ENCODE data around the gene CAMSAP1.

The CAMSAP1 gene, protein sequence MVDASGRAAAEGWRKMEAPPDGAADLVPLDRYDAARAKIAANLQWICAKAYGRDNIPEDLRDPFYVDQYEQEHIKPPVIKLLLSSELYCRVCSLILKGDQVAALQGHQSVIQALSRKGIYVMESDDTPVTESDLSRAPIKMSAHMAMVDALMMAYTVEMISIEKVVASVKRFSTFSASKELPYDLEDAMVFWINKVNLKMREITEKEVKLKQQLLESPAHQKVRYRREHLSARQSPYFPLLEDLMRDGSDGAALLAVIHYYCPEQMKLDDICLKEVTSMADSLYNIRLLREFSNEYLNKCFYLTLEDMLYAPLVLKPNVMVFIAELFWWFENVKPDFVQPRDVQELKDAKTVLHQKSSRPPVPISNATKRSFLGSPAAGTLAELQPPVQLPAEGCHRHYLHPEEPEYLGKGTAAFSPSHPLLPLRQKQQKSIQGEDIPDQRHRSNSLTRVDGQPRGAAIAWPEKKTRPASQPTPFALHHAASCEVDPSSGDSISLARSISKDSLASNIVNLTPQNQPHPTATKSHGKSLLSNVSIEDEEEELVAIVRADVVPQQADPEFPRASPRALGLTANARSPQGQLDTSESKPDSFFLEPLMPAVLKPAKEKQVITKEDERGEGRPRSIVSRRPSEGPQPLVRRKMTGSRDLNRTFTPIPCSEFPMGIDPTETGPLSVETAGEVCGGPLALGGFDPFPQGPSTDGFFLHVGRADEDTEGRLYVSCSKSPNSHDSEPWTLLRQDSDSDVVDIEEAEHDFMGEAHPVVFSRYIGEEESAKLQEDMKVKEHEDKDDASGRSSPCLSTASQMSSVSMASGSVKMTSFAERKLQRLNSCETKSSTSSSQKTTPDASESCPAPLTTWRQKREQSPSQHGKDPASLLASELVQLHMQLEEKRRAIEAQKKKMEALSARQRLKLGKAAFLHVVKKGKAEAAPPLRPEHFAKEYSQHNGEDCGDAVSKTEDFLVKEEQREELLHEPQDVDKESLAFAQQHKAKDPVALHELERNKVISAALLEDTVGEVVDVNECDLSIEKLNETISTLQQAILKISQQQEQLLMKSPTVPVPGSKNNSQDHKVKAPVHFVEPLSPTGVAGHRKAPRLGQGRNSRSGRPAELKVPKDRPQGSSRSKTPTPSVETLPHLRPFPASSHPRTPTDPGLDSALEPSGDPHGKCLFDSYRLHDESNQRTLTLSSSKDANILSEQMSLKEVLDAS (N-terminal part only)

DNA sequence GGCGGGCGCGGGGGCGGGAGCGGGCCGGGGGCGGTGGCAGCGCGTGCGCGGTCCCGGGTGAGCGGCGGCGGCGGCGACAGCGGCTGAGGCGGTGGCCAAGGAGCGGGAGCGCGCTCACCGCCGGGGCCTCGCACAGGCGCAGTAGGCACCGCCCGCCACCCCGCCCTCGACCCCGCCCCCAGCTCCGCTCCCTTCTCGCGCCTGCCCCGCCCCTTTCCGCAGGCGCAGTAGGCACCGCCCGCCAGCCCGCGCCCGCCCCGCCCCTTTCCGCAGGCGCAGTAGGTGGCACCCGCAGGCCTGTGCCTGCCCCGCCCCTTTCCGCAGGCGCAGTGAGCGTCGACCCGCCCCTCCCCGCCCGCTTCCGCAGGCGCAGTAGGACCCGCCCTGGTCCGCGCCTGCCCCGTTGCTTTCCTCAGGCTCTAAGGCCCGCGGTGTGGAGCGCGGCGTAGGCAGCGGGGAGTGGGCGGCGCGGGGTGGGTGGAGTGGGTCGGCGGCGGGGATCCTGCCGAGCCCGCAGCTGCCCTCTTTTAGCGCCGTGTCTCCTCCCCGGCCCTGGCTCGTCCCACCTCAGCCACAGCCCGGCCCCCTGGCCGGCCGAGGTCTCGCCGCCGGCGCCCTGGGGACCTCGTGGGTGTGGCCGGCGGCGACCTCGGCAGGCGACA lies at the start of gene CAMSAP1:
Gene CAMSAP1, minus strand, starts transcription at position 116 of the 662 bp plus-strand sequence. CDS start 387 bp downstream, outside the sequence.
- TF ChIP-seq TAF1 (IDR thresholded peaks at IDR 0.05; ENCODE audit: low read depth), result peak; percentile 57; the same call in 1 of the 2 replicates
- TF ChIP-seq, protein P1, sequence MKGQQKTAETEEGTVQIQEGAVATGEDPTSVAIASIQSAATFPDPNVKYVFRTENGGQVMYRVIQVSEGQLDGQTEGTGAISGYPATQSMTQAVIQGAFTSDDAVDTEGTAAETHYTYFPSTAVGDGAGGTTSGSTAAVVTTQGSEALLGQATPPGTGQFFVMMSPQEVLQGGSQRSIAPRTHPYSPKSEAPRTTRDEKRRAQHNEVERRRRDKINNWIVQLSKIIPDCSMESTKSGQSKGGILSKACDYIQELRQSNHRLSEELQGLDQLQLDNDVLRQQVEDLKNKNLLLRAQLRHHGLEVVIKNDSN (IDR thresholded peaks at IDR 0.05), result no peak
- no peak for TF ChIP-seq FOXM1 (IDR thresholded peaks at IDR 0.05; ENCODE audit: borderline replicate concordance, low read depth)
- TF ChIP-seq TCF12 (IDR thresholded peaks at IDR 0.05; ENCODE audit: low read depth), result no peak
- TF ChIP-seq, protein P2, sequence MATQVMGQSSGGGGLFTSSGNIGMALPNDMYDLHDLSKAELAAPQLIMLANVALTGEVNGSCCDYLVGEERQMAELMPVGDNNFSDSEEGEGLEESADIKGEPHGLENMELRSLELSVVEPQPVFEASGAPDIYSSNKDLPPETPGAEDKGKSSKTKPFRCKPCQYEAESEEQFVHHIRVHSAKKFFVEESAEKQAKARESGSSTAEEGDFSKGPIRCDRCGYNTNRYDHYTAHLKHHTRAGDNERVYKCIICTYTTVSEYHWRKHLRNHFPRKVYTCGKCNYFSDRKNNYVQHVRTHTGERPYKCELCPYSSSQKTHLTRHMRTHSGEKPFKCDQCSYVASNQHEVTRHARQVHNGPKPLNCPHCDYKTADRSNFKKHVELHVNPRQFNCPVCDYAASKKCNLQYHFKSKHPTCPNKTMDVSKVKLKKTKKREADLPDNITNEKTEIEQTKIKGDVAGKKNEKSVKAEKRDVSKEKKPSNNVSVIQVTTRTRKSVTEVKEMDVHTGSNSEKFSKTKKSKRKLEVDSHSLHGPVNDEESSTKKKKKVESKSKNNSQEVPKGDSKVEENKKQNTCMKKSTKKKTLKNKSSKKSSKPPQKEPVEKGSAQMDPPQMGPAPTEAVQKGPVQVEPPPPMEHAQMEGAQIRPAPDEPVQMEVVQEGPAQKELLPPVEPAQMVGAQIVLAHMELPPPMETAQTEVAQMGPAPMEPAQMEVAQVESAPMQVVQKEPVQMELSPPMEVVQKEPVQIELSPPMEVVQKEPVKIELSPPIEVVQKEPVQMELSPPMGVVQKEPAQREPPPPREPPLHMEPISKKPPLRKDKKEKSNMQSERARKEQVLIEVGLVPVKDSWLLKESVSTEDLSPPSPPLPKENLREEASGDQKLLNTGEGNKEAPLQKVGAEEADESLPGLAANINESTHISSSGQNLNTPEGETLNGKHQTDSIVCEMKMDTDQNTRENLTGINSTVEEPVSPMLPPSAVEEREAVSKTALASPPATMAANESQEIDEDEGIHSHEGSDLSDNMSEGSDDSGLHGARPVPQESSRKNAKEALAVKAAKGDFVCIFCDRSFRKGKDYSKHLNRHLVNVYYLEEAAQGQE (IDR thresholded peaks at IDR 0.05; ENCODE audit: low read depth), result no peak
- peak; percentile 90 for TF ChIP-seq EGR1 (IDR thresholded peaks at IDR 0.05)

DNA sequence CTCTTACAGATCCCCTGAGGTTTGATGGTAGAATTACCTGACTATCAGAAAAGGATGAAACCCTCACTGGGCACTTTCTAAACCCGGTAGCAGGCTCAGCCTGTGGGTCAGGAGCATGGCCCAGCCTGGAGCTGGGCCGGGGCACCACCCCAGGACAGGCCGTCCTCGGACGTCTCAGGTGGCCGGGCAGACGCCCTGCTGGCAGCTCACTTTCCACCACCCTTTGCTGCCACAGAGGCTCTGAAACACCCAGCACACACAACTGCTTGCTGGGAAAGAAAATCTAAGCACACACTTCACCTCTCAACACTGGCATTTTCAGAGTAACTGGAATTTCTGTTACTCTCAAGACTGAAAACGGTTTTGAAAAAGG lies 49.4 kb upstream of the CAMSAP1 start:
- TF ChIP-seq, protein P2 (IDR thresholded peaks at IDR 0.05; ENCODE audit: low read depth), result no peak
- TF ChIP-seq TCF12 (IDR thresholded peaks at IDR 0.05; ENCODE audit: low read depth) (no peak), CREB1 (IDR thresholded peaks at IDR 0.05; ENCODE audit: low read depth) (no peak), FOXM1 (IDR thresholded peaks at IDR 0.05; ENCODE audit: borderline replicate concordance, low read depth) (no peak), NFIC (IDR thresholded peaks at IDR 0.05) (no peak), RAD21 (IDR thresholded peaks at IDR 0.05; ENCODE audit: low read depth) (no peak), YY1 (IDR thresholded peaks at IDR 0.05; ENCODE audit: low read depth) (no peak), CEBPB (IDR thresholded peaks at IDR 0.05) (no peak), ZBTB7A (IDR thresholded peaks at IDR 0.05; ENCODE audit: low read depth) (no peak), EP300 (IDR thresholded peaks at IDR 0.05; ENCODE audit: borderline replicate concordance) (no peak), TAF1 (IDR thresholded peaks at IDR 0.05; ENCODE audit: low read depth) (no peak), EGR1 (IDR thresholded peaks at IDR 0.05) (no peak), TEAD4 (IDR thresholded peaks at IDR 0.05) (no peak)
- TF ChIP-seq, protein P3, sequence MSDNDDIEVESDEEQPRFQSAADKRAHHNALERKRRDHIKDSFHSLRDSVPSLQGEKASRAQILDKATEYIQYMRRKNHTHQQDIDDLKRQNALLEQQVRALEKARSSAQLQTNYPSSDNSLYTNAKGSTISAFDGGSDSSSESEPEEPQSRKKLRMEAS (IDR thresholded peaks at IDR 0.05), result no peak
- TF ChIP-seq, protein P1 (IDR thresholded peaks at IDR 0.05), result no peak

DNA sequence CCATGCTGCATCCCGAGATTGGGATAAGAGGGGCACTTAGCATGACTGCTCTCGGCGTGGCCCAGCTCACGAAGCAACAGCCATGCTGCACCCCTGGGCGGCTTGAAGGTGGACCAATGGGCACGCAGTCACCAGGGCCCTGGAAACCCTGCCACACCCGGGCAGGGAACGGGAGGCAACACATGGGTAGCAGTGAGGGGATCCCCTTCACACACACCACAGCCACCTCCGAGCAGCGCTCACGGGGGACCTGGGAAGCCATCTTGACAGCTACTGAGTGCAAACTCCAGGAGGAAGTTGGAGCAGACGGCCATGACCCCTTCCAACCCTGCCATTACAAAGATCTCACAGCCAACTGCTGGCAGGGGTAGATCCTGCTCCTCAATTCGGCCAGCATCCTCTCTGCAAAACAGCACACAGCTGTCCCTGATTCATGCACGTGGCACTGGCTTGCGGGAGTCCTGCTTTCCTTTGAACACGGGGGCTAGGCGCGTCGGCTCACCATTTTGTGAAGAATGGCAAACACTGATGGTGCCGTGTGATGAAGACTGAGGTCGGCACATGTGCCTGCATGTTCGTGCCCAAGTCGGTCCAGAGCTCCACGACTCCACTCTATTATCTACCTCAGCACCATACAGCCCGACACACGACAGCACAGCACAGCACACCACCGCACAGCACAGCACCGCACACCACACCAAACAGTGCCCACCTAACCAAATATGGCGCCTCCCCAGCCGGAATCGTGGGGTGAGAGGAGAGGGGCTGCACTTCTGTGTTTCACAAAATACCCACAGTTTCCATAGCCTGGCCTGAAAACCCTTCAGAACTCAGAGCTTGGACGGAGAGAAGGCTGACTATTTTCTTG lies 48.8 kb upstream of the CAMSAP1 start:
- TF ChIP-seq, protein P1 (IDR thresholded peaks at IDR 0.05), result no peak
- no peak for TF ChIP-seq TCF12 (IDR thresholded peaks at IDR 0.05; ENCODE audit: low read depth)

DNA sequence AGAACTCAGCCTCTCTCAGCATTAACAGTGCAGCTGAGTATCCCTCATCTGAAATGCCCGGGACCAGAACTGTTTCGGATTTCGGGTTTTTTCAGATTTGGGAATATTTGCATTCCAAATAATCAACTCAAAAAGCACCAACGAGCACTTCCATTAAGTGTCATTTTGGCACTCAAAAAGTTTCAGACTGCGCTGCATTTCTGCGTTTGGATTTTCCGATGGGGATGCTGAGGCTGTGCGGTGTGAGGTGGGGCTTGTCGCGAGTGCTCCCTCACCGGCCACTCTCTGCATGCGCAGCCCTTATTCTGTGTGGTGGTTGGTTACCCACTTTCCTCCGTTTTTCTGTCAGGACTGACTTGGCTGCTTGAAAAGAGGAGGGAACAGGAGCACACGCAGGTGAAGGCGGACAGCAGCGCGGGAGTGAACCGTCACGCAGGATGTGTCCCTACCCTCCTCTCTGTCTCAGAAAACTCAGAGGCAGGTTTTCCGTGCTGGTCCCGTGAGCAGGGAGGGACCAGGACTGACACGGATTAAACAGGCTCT lies 45.4 kb upstream of the CAMSAP1 start:
- no peak for TF ChIP-seq FOXM1 (IDR thresholded peaks at IDR 0.05; ENCODE audit: borderline replicate concordance, low read depth)
- TF ChIP-seq EGR1 (IDR thresholded peaks at IDR 0.05), result no peak
